ENCODE data around the gene FSTL3.
"Not testable (repeated sequence)": the region's sequence is repeated elsewhere in the genome, so short reads cannot be mapped to it uniquely, and the experiment has no call there.

Gene FSTL3

DNA sequence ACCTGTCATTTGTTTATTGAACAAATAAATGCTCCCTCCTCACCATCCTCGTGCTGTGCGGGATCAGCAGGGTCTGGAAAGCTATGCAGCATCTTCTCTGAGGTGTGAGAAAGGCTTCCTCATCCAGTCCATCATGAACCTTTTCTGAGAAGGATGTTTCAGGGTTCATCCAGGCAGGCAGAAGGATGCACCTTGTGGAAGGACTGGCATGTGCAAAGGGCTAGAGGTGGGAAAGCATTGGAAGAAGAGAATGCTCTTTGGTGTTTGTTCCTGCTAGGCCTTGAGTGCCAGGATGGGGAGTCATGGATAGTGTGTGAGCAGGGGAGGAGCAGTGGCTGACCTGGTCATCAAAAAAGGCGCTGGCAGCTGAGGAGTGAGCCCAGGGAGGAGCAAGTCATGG lies 39.2 kb downstream of the FSTL3 start:
- DNase-seq, result no peak

- no peak for DNase-seq
Measured at GRCh38 chr19:718251-718951, 42.2 kb downstream of the FSTL3 start.

GRCh38 chr19:718991-719512 lies 42.9 kb downstream of the FSTL3 start:
- DNase-seq, result no peak

- no peak for DNase-seq
Measured at GRCh38 chr19:719636-720344, 43.6 kb downstream of the FSTL3 start.

DNA sequence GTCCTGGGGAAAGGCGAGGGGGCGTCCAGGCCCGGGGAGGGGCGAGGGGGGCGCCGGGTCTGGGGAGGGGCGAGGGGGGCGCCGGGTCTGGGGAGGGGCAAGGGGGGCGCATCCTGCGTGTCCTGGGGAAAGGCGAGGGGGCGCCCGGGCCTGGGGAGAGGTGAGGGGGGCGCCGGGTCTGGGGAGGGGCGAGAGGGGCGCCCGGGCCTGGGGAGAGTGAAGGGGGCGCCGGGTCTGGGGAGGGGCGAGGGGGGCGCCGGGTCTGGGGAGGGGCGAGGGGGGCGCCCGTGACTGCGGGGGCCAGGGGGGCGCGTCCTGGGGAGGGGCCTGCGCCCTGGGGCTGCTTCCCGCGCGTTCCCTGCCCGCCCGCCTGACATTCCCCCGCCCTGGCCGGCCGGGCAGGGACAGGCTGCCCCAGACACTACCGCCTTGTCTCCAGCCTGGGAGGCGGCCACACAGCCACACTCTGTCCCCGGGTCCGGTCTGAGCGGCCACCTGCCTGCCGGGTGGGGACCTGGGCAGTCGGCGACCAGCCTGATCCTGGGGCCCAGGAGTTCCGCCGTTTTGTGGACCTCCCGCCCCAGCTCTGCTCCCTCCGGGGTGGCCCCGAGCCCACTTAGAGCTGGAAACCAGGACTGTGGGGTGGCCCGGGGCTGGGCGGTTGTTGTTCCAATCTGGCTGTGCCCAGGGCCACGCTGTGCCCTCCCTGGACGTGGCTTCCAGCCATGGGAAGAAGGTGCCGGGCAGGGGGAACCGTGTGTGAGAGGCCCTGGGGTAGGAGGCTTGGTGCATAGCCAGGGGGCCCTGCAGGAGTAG lies 44.4 kb downstream of the FSTL3 start:
- DNase-seq, result no peak

DNA sequence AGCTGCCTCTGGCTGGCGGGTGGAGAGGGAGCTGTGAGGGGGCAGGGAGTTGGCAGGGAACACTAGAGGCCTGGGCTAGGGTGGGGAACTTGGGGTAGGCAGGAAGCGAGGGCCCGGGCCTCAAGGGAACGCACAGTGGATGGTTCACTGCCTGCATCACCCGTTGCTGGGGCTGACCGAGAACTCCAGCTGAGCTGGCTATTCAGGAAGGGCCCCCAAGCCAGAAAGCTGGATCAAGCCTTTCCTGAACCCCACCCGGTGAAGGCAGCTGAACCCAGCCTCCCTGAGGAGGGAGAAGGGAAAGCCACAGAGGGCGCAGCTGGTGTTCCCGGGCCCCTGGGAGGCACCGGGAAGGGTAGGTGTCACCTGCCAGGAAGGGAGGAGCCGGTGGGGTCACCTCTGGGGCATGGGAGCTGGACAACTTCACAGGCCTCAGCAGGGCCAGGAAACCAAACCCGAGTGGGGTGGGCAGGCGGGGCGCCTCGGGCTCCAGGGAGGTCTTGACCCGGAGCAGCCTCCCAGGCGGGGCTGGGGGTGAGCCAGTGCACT lies 46.4 kb downstream of the FSTL3 start:
- no peak for DNase-seq

- DNase-seq, result no peak
Measured at GRCh38 chr19:723247-723646, 47.1 kb downstream of the FSTL3 start.

DNA sequence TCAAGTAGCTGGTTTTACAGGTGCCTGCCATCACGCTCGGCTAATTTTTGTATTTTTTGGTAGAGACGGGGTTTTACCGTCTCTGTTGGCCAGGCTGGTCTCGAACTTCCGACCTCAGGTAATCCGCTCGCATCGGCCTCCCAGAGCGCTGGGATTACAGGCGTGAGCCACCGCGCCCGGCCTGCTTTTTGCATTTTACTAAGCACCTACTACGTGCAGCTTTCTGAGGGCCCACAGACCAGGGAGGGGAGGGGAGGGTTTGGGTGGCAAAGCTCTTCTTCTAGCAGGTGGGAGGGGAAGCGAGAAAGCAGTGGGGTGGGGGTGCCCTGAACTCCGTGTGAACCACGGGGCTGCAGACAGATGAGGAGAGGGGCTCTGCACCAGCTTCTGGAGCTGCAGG lies 47.5 kb downstream of the FSTL3 start:
- no peak for DNase-seq

GRCh38 chr19:725461-726089 lies 49.4 kb downstream of the FSTL3 start:
- no peak for DNase-seq

DNA sequence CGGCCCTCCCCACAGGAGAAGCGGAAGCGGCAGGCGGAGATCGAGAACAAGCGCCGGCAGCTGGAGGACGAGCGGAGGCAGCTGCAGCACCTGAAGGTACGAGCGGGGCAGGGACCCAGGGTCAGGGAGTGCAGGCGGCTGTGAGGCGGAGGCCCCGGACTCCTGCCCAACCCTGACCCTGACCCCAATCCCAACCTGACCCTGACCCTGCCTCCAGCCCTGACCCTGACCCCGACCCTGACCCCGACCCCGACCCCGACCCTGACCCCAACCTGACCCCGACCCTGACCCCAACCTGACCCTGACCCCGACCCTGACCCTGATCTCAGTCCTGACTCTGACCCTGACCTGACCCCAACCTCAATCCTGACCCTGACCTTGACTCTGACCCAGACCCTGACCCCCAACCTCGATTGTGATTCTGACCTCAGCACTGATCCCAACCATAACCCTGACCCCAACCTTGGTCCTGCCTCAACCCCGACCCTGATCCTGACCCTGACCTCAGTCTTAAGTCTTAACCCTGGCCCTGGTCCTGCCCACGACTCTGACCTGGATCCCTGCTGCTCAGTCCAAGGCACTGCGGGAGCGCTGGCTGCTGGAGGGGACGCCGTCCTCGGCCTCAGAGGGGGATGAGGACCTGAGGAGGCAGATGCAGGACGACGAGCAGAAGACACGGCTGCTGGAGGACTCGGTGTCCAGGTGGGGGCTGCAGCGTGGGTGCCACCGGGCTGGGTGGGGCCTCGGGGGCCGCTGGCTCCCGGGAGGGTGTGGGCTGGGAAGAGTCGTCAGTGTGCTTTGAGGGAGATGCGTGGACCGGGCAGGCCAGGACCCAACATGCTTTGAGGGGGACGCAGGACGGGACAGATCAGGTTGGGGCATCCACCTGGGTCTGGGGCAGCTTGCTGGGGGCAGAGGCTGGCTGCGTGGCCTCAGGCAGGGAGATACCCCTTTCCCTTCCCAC lies 51.1 kb downstream of the FSTL3 start:
- no peak for DNase-seq

GRCh38 chr19:728011-728410 lies 51.8 kb downstream of the FSTL3 start:
- no peak for DNase-seq

GRCh38 chr19:729564-729963 lies 53.4 kb downstream of the FSTL3 start:
- DNase-seq, result not testable (repeated sequence)

DNA sequence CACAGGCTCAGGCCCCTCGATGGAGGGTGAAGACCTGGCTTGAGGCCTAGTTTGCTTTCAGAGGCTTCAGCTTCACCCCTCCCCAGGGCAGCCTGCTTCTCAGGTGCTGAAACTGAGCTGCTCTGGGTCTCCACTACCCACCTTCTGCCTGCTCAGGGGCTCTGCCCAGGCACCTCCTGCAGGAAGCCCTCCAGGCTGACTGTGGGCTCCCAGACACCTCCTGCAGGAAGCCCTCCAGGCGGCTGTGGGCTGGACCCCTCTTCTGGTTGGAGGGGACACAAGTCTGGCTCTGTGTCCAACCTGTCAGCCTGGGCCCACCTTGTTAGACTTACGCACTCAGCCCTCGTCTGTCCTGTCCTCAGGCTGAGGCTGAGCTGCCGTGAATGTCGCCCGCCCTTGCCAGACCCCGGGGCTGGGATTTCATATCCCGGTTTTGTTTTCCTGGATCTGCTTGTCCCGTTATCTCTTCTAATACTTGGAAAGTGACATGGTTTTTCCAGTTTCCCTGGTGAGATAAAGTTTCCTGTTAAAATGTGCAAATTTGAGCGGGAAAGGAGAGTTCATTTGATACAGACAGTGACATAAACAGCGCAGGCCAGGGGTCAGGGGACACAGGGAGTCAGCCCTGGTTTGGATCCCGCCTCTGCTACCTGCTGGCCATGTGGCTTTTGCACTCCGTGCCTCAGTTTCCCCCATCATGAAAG lies 53.9 kb downstream of the FSTL3 start:
- DNase-seq, result no peak

- DNase-seq, result no peak
Measured at GRCh38 chr19:731000-731399, 54.8 kb downstream of the FSTL3 start.

- DNase-seq, result no peak
Measured at GRCh38 chr19:732148-733069, 56.2 kb downstream of the FSTL3 start.

All from NCI-H526 treated with DMSO at 0.1 percent for 48 hours (cell line).